ENCODE results near the gene MUS81. TPM values are rescaled to one million over a fixed set of nuclear protein-coding genes. Genes with fewer than 3 reads are reported as not detected.

Gene MUS81
- total RNA-seq, 1 experiment from 2014 or later, result 74.6 TPM

DNA sequence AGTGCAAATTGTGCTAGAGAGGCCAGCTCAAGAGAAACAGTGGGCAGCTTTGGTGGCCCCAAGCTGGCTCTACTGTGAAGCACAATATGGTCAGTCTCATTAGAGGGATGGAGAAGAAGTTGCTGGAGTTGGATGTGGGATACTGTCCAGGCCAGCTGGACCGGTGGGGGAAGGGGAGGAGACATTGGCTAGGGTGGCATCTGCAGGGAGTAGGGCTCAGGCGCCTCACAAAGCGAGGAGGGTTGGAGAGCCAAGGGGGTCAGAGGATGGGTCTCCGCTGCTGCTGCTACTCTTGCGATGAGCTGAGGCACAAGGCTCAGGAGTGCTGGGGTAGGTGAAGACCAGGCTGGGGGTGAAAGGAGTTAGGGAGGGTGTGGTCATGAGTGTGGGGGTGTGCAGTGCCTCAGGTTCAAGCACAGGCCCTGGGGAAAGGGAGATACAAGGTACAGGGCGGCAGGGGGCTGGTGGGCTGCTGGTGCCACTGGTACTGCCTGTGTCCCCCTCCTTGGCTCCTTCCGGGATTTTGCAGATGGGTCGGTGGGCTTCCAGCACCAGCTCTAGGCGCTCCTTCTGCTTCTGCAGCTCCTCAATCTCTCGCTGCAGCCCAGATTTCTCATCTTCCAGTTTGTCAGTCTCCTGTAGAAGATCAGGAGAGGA lies 32.6 kb downstream of the MUS81 start:
- Mint-ChIP-seq H3K36me3 (ENCODE audit: insufficient read depth, unreplicated experiment) (peaks cover 30% of the 10 kb centered on the region), H3K27ac (ENCODE audit: unreplicated experiment) (no peak overlapping the region), H3K9me3 (ENCODE audit: unreplicated experiment) (no peaks in the 10 kb centered on the region), H3K27me3 (ENCODE audit: insufficient read depth, unreplicated experiment) (no peaks in the 10 kb centered on the region), H3K4me1 (ENCODE audit: low read depth, unreplicated experiment) (peaks cover 21% of the 10 kb centered on the region), H3K4me3 (ENCODE audit: unreplicated experiment) (no peak overlapping the region)
- BruUV-seq (replicated peaks), result no TSS peak
- peaks cover 18% of the 10 kb centered on the region for H3K4me1 ChIP-seq
- TF ChIP-seq, protein P1, sequence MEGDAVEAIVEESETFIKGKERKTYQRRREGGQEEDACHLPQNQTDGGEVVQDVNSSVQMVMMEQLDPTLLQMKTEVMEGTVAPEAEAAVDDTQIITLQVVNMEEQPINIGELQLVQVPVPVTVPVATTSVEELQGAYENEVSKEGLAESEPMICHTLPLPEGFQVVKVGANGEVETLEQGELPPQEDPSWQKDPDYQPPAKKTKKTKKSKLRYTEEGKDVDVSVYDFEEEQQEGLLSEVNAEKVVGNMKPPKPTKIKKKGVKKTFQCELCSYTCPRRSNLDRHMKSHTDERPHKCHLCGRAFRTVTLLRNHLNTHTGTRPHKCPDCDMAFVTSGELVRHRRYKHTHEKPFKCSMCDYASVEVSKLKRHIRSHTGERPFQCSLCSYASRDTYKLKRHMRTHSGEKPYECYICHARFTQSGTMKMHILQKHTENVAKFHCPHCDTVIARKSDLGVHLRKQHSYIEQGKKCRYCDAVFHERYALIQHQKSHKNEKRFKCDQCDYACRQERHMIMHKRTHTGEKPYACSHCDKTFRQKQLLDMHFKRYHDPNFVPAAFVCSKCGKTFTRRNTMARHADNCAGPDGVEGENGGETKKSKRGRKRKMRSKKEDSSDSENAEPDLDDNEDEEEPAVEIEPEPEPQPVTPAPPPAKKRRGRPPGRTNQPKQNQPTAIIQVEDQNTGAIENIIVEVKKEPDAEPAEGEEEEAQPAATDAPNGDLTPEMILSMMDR (IDR thresholded peaks at IDR 0.05; ENCODE audit: insufficient read depth in 1 of 2, low read depth in 1 of 2, low read length in 1 of 2, severe bottlenecking in 1 of 2, unreplicated experiment in 1 of 2), result no peak
- no peaks in the 10 kb centered on the region for H3K9me3 ChIP-seq
- no peak for DNase-seq
- ChIA-PET CTCF (no interaction called here), POLR2A (no interaction called here)
- intact Hi-C loops (cut with micrococcal nuclease; ENCODE audit: unreplicated experiment), result no loop called here
- H3K27me3 ChIP-seq (replicated peaks; ENCODE audit: control insufficient read depth, insufficient read depth, low read length), result no peaks in the 10 kb centered on the region
- no peaks in the 10 kb centered on the region for H3K36me3 ChIP-seq (ENCODE audit: control insufficient read depth, insufficient read depth, low read length)
- no peak overlapping the region for H3K4me3 ChIP-seq (ENCODE audit: low read depth, low read length)

DNA sequence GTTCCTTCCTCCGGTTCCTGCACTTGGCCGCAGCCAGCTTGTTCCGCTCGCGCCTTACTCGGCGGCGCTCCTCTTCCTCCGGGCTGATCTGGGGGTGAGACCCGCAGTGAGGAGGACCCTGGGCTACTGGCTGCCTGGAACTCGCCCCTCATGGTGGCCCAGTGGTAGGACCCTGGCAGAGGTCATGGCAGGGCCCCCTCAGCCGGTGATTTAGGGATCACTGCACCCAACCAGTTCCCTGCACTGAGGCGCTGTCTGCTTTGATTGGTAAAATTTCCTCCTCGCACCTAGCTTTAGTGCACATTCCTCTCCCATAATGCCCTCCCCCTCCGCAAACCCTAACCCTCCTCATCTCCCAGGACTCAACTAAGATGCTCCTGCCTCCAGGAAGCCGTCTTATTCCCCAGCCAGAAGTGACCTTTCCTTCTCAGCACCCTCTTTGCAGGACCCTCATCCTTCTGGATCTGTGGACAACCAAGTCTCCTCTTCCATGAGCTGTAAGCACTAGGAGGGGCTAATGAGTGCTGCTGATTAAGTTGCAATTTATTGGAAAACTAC lies 33.9 kb downstream of the MUS81 start:
- intact Hi-C loops (cut with micrococcal nuclease; ENCODE audit: unreplicated experiment), result no loop called here
- no peak overlapping the region for H3K4me3 Mint-ChIP-seq (ENCODE audit: unreplicated experiment)
- H3K27ac Mint-ChIP-seq (ENCODE audit: unreplicated experiment), result no peak overlapping the region
- Histone ChIP-seq H3K36me3 (ENCODE audit: control insufficient read depth, insufficient read depth, low read length) (no peaks in the 10 kb centered on the region), H3K27me3 (replicated peaks; ENCODE audit: control insufficient read depth, insufficient read depth, low read length) (no peaks in the 10 kb centered on the region), H3K9me3 (no peaks in the 10 kb centered on the region), H3K4me3 (ENCODE audit: low read depth, low read length) (no peak overlapping the region), H3K4me1 (peaks cover 20% of the 10 kb centered on the region)
- ChIA-PET POLR2A (interaction anchor here (0.5 kb wide), 1 partner anchor 108 kb away, joined by 4 read pairs; the partner anchor contains the start of genes BANF1 and EIF1AD), CTCF (no interaction called here)
- no peaks in the 10 kb centered on the region for H3K27me3 Mint-ChIP-seq (ENCODE audit: insufficient read depth, unreplicated experiment)
- H3K4me1 Mint-ChIP-seq (ENCODE audit: low read depth, unreplicated experiment), result peaks cover 17% of the 10 kb centered on the region
- H3K36me3 Mint-ChIP-seq (ENCODE audit: insufficient read depth, unreplicated experiment), result peaks cover 30% of the 10 kb centered on the region
- no peaks in the 10 kb centered on the region for H3K9me3 Mint-ChIP-seq (ENCODE audit: unreplicated experiment)
- no peak for DNase-seq
- BruUV-seq (replicated peaks), result no TSS peak
- TF ChIP-seq, protein P1 (IDR thresholded peaks at IDR 0.05; ENCODE audit: insufficient read depth in 1 of 2, low read depth in 1 of 2, low read length in 1 of 2, severe bottlenecking in 1 of 2, unreplicated experiment in 1 of 2), result no peak

DNA sequence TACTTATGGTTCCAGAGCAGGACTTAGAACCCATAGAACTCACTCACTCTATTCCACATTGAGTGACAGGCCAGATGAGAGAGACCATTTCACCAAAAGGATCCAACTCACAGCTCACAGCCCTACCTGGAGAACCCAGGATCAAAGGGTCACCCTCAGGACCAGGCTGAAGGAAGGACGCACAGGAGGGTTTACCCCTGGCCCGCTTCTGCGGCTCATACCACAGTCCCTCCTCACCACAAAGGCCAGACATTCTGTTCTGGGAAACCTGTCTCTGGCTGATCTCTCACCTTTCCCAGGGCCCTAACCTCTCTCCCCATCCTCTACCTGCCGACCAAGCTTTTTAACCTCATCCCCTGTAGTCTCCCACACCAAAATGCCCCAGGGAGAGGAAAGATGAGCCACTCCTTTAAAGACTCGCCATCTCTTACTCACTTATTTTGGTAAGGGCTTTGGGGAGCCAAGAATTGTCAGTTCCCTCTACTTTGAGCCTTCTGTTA lies 35.3 kb downstream of the MUS81 start:
- H3K27me3 ChIP-seq (replicated peaks; ENCODE audit: control insufficient read depth, insufficient read depth, low read length), result no peaks in the 10 kb centered on the region; the same call in 1 of the 2 replicates
- peaks cover 10% of the 10 kb centered on the region for H3K4me1 Mint-ChIP-seq (ENCODE audit: low read depth, unreplicated experiment)
- no TSS peak for BruUV-seq (replicated peaks)
- TF ChIP-seq, protein P1 (IDR thresholded peaks at IDR 0.05; ENCODE audit: insufficient read depth in 1 of 2, low read depth in 1 of 2, low read length in 1 of 2, severe bottlenecking in 1 of 2, unreplicated experiment in 1 of 2), result no peak
- no peaks in the 10 kb centered on the region for H3K36me3 ChIP-seq (ENCODE audit: control insufficient read depth, insufficient read depth, low read length)
- intact Hi-C loops (cut with micrococcal nuclease; ENCODE audit: unreplicated experiment), result no loop called here
- peaks cover 9% of the 10 kb centered on the region for H3K4me1 ChIP-seq
- no peaks in the 10 kb centered on the region for H3K9me3 ChIP-seq
- H3K4me3 ChIP-seq (ENCODE audit: low read depth, low read length), result no peak overlapping the region
- ChIA-PET CTCF (interaction anchor here (1.2 to 1.4 kb wide), 2 partner anchors 11 to 36 kb away, joined by 3 read pairs; no protein-coding TSS in a partner anchor), POLR2A (no interaction called here)
- H3K27me3 Mint-ChIP-seq (ENCODE audit: insufficient read depth, unreplicated experiment), result no peaks in the 10 kb centered on the region
- no peak for DNase-seq
- H3K9me3 Mint-ChIP-seq (ENCODE audit: unreplicated experiment), result no peaks in the 10 kb centered on the region
- peaks cover 29% of the 10 kb centered on the region for H3K36me3 Mint-ChIP-seq (ENCODE audit: insufficient read depth, unreplicated experiment)
- no peak overlapping the region for H3K27ac Mint-ChIP-seq (ENCODE audit: unreplicated experiment)
- no peak overlapping the region for H3K4me3 Mint-ChIP-seq (ENCODE audit: unreplicated experiment)
